ENCODE results near the gene CDK13.

Gene CDK13

GRCh38 chr7:39948956-39949928, 814 bp upstream of the CDK13 start:
- DNase-seq (ENCODE audit: low read depth in 2 of 2), result peak; percentile 99 to 100

GRCh38 chr7:39950473-39951225, 593 bp downstream of the CDK13 start:
- no peak for DNase-seq (ENCODE audit: low read depth in 2 of 2)

GRCh38 chr7:39951226-39952194, 1.5 kb downstream of the CDK13 start:
- DNase-seq (ENCODE audit: low read depth in 2 of 2), result no peak

GRCh38 chr7:39952374-39952773, 2.3 kb downstream of the CDK13 start:
- no peak for DNase-seq (ENCODE audit: low read depth in 2 of 2)

- DNase-seq (ENCODE audit: low read depth in 2 of 2), result no peak
Observed at GRCh38 chr7:39952803-39953202, 2.7 kb downstream of the CDK13 start.

GRCh38 chr7:39954694-39955093, 4.6 kb downstream of the CDK13 start:
- DNase-seq (ENCODE audit: low read depth in 2 of 2), result no peak

- no peak for DNase-seq (ENCODE audit: low read depth in 2 of 2)
Observed at GRCh38 chr7:39958038-39958437, 8.0 kb downstream of the CDK13 start.

GRCh38 chr7:39967406-39968161, 17.5 kb downstream of the CDK13 start:
- no peak for DNase-seq (ENCODE audit: low read depth in 2 of 2)

GRCh38 chr7:39969431-39969830, 19.4 kb downstream of the CDK13 start:
- no peak for DNase-seq (ENCODE audit: low read depth in 2 of 2)

- DNase-seq (ENCODE audit: low read depth in 2 of 2), result no peak
Observed at GRCh38 chr7:39971924-39972323, 21.9 kb downstream of the CDK13 start.

GRCh38 chr7:39973801-39974200, 23.7 kb downstream of the CDK13 start:
- no peak for DNase-seq (ENCODE audit: low read depth in 2 of 2)

GRCh38 chr7:39978230-39978934, 28.3 kb downstream of the CDK13 start:
- no peak for DNase-seq (ENCODE audit: low read depth in 2 of 2)

GRCh38 chr7:39979406-39980073, 29.5 kb downstream of the CDK13 start:
- DNase-seq (ENCODE audit: low read depth in 2 of 2), result no peak

- DNase-seq (ENCODE audit: low read depth in 2 of 2), result no peak
Observed at GRCh38 chr7:39985398-39985918, 35.4 kb downstream of the CDK13 start.

- no peak for DNase-seq (ENCODE audit: low read depth in 2 of 2)
Observed at GRCh38 chr7:39987641-39988347, 37.7 kb downstream of the CDK13 start.

- DNase-seq (ENCODE audit: low read depth in 2 of 2), result no peak
Observed at GRCh38 chr7:40000734-40001315, 50.8 kb downstream of the CDK13 start.

- no peak for DNase-seq (ENCODE audit: low read depth in 2 of 2)
Observed at GRCh38 chr7:40001649-40002048, 51.6 kb downstream of the CDK13 start.

GRCh38 chr7:40003597-40003996, 53.5 kb downstream of the CDK13 start:
- no peak for DNase-seq (ENCODE audit: low read depth in 2 of 2)

All from fibroblast of skin of left quadriceps (primary cell).